Panc1 (cell line): ENCODE results near the gene MAP3K4.

Experiments used
- CTCF ChIP-seq: fragments of 450-650 bp; IDR thresholded peaks from 2 replicates; pipeline ENCODE4 v1.5.1; 2017; ENCODE audit warnings: mild to moderate bottlenecking
- POLR2AphosphoS5 ChIP-seq: IDR thresholded peaks from 2 replicates; pipeline ENCODE4 v1.6.1; 2012; ENCODE audit warnings: mild to moderate bottlenecking, low read depth, low read length, moderate library complexity
- TCF7L2 ChIP-seq: IDR thresholded peaks from 2 replicates; pipeline ENCODE4 v1.6.1; 2011; ENCODE audit warnings: mild to moderate bottlenecking, low read depth, low read length, inconsistent platforms

- no peak for TF ChIP-seq CTCF
- no peak for TF ChIP-seq TCF7L2
- no peak for TF ChIP-seq POLR2AphosphoS5
Measured at GRCh38 chr6:161104966-161105365, 113.4 kb downstream of the MAP3K4 start.
